ENCODE measurements around the gene MASP1.

DNA sequence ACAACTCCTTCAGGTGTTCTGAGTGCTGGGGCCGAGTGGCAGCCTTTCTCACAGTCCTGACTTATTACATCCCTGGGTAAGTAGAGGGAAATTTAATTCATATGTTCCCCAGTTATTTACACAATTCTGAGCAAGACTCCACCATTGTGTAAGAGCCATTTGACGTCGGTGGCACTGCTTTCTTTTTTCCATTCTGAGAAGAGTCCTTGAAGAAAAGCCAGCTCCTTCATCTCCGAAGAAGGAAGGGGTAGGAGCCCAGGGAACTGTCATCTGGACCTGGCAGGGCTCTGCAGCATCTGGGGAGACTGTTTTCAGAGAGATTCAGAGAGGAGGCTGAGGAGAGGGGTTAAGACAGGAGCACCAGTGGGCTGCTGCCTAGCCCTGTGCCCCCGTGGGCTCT is 22.6 kb upstream of the MASP1 start:
- TF ChIP-seq, protein P1, sequence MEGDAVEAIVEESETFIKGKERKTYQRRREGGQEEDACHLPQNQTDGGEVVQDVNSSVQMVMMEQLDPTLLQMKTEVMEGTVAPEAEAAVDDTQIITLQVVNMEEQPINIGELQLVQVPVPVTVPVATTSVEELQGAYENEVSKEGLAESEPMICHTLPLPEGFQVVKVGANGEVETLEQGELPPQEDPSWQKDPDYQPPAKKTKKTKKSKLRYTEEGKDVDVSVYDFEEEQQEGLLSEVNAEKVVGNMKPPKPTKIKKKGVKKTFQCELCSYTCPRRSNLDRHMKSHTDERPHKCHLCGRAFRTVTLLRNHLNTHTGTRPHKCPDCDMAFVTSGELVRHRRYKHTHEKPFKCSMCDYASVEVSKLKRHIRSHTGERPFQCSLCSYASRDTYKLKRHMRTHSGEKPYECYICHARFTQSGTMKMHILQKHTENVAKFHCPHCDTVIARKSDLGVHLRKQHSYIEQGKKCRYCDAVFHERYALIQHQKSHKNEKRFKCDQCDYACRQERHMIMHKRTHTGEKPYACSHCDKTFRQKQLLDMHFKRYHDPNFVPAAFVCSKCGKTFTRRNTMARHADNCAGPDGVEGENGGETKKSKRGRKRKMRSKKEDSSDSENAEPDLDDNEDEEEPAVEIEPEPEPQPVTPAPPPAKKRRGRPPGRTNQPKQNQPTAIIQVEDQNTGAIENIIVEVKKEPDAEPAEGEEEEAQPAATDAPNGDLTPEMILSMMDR (IDR thresholded peaks at IDR 0.05), result no peak
- TF ChIP-seq EZH2 (IDR thresholded peaks at IDR 0.05; ENCODE audit: borderline replicate concordance, insufficient read depth, low read depth, low read length, poor library complexity, severe bottlenecking), result no peak

Data from B cell (primary cell).